ENCODE results near the gene KRTAP1-3.

- no peak for TF ChIP-seq POLR2A (IDR thresholded peaks at IDR 0.05)
- TF ChIP-seq, protein P1, sequence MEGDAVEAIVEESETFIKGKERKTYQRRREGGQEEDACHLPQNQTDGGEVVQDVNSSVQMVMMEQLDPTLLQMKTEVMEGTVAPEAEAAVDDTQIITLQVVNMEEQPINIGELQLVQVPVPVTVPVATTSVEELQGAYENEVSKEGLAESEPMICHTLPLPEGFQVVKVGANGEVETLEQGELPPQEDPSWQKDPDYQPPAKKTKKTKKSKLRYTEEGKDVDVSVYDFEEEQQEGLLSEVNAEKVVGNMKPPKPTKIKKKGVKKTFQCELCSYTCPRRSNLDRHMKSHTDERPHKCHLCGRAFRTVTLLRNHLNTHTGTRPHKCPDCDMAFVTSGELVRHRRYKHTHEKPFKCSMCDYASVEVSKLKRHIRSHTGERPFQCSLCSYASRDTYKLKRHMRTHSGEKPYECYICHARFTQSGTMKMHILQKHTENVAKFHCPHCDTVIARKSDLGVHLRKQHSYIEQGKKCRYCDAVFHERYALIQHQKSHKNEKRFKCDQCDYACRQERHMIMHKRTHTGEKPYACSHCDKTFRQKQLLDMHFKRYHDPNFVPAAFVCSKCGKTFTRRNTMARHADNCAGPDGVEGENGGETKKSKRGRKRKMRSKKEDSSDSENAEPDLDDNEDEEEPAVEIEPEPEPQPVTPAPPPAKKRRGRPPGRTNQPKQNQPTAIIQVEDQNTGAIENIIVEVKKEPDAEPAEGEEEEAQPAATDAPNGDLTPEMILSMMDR (IDR thresholded peaks at IDR 0.05) = no peak
Observed at GRCh38 chr17:41065829-41066624, 31.4 kb upstream of the KRTAP1-3 start, which contains the start of gene KRTAP2-4.
